ENCODE data around the gene PIK3C3.

DNA sequence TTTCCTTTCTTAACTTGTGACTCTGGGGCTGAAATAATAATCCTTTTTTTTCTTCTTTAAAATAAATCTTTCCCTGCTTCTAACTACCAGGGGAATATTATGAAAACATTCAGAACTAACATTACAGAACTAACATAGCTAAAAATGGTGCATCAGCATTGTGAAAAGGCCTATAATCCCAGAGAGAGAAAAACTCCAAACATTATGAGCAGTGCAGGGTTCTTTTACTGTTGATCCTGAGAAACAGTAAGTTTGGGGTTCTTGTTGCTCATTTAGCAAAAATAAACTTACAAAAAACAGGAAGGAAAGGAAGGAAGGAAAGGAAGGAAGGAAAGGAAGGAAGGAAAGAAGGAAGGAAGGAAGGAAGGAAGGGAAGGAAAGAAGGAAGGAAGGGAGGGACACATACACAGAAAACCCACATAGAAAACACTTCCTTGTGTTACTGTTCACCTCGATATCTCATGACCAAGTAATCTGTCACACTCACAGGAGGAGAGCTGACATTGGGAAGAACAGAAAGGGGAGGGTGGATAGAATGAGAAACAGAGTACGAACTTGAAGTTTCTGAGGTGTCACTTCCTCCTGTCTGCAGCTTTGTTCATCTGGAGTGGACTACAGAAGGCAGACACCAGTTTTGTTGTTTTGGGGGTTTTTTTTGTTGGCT, 18.4 kb upstream of the PIK3C3 start:
- TF ChIP-seq JUND (IDR thresholded peaks at IDR 0.05) = no peak
- no peak for TF ChIP-seq SP1 (IDR thresholded peaks at IDR 0.05)
- TF ChIP-seq, protein P1, sequence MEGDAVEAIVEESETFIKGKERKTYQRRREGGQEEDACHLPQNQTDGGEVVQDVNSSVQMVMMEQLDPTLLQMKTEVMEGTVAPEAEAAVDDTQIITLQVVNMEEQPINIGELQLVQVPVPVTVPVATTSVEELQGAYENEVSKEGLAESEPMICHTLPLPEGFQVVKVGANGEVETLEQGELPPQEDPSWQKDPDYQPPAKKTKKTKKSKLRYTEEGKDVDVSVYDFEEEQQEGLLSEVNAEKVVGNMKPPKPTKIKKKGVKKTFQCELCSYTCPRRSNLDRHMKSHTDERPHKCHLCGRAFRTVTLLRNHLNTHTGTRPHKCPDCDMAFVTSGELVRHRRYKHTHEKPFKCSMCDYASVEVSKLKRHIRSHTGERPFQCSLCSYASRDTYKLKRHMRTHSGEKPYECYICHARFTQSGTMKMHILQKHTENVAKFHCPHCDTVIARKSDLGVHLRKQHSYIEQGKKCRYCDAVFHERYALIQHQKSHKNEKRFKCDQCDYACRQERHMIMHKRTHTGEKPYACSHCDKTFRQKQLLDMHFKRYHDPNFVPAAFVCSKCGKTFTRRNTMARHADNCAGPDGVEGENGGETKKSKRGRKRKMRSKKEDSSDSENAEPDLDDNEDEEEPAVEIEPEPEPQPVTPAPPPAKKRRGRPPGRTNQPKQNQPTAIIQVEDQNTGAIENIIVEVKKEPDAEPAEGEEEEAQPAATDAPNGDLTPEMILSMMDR (IDR thresholded peaks at IDR 0.05; ENCODE audit: low read depth, low read length, missing input control) = no peak
